ENCODE data around the gene SYNE2. TPM values are rescaled to one million over a fixed set of nuclear protein-coding genes. Genes with fewer than 3 reads are reported as not detected.

Gene SYNE2
- total RNA-seq, 1 experiment from 2014 or later = 71.1 TPM

GRCh38 chr14:64238049-64238448 lies 385.2 kb downstream of the SYNE2 start:
- CTCF ChIA-PET = interaction anchor here (0.5 to 3.1 kb wide), 3 partner anchors 55 to 66 kb away, joined by 3 to 13 read pairs (median 3); no protein-coding TSS in a partner anchor
- POLR2A ChIA-PET = no interaction called here

GRCh38 chr14:64238631-64239030 lies 385.8 kb downstream of the SYNE2 start:
- no peak for DNase-seq (ENCODE audit: low spot score)
- Mint-ChIP-seq H3K36me3 (no peaks in the 10 kb centered on the region), H3K4me1 (no peaks in the 10 kb centered on the region), H3K4me3 (no peak overlapping the region), H3K27me3 (ENCODE audit: low read depth) (no peaks in the 10 kb centered on the region), H3K27ac (no peak overlapping the region), H3K9me3 (peaks cover 7% of the 10 kb centered on the region)
- ChIA-PET POLR2A (no interaction called here), CTCF (interaction anchor here (0.6 kb wide), 1 partner anchor 47 kb away, joined by 3 read pairs; no protein-coding TSS in a partner anchor)
- no peak for ATAC-seq
- no peak for TF ChIP-seq SMAD3 (CRISPR knock-in tag; IDR thresholded peaks at IDR 0.05; ENCODE audit: borderline replicate concordance)
- TF ChIP-seq ZNF671 (CRISPR knock-in tag; IDR thresholded peaks at IDR 0.05) = no peak
- TF ChIP-seq, protein P1, sequence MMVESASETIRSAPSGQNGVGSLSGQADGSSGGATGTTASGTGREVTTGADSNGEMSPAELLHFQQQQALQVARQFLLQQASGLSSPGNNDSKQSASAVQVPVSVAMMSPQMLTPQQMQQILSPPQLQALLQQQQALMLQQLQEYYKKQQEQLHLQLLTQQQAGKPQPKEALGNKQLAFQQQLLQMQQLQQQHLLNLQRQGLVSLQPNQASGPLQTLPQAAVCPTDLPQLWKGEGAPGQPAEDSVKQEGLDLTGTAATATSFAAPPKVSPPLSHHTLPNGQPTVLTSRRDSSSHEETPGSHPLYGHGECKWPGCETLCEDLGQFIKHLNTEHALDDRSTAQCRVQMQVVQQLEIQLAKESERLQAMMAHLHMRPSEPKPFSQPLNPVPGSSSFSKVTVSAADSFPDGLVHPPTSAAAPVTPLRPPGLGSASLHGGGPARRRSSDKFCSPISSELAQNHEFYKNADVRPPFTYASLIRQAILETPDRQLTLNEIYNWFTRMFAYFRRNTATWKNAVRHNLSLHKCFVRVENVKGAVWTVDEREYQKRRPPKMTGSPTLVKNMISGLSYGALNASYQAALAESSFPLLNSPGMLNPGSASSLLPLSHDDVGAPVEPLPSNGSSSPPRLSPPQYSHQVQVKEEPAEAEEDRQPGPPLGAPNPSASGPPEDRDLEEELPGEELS (CRISPR knock-in tag; IDR thresholded peaks at IDR 0.05) = no peak
- TF ChIP-seq, protein P2, sequence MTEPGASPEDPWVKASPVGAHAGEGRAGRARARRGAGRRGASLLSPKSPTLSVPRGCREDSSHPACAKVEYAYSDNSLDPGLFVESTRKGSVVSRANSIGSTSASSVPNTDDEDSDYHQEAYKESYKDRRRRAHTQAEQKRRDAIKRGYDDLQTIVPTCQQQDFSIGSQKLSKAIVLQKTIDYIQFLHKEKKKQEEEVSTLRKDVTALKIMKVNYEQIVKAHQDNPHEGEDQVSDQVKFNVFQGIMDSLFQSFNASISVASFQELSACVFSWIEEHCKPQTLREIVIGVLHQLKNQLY (CRISPR knock-in tag; IDR thresholded peaks at IDR 0.05) = no peak
- TF ChIP-seq, protein P3, sequence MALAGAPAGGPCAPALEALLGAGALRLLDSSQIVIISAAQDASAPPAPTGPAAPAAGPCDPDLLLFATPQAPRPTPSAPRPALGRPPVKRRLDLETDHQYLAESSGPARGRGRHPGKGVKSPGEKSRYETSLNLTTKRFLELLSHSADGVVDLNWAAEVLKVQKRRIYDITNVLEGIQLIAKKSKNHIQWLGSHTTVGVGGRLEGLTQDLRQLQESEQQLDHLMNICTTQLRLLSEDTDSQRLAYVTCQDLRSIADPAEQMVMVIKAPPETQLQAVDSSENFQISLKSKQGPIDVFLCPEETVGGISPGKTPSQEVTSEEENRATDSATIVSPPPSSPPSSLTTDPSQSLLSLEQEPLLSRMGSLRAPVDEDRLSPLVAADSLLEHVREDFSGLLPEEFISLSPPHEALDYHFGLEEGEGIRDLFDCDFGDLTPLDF (CRISPR knock-in tag; IDR thresholded peaks at IDR 0.05) = no peak
- no peak for TF ChIP-seq ATF6 (CRISPR knock-in tag; IDR thresholded peaks at IDR 0.05)
- TF ChIP-seq FOXJ3 (CRISPR knock-in tag; IDR thresholded peaks at IDR 0.05; ENCODE audit: borderline replicate concordance) = no peak

More at GRCh38 chr14:64238049-64238448, 385.2 kb downstream of the SYNE2 start:
- Mint-ChIP-seq H3K4me3 (no peak overlapping the region), H3K27ac (no peak overlapping the region), H3K27me3 (ENCODE audit: low read depth) (no peaks in the 10 kb centered on the region), H3K4me1 (no peaks in the 10 kb centered on the region), H3K36me3 (no peaks in the 10 kb centered on the region), H3K9me3 (peaks cover 6% of the 10 kb centered on the region)
- ATAC-seq (peak; percentile 71), DNase-seq (ENCODE audit: low spot score) (peak; percentile 41)
- TF ChIP-seq GABPB1 (CRISPR knock-in tag; IDR thresholded peaks at IDR 0.05) = no peak
- TF ChIP-seq, protein P4, sequence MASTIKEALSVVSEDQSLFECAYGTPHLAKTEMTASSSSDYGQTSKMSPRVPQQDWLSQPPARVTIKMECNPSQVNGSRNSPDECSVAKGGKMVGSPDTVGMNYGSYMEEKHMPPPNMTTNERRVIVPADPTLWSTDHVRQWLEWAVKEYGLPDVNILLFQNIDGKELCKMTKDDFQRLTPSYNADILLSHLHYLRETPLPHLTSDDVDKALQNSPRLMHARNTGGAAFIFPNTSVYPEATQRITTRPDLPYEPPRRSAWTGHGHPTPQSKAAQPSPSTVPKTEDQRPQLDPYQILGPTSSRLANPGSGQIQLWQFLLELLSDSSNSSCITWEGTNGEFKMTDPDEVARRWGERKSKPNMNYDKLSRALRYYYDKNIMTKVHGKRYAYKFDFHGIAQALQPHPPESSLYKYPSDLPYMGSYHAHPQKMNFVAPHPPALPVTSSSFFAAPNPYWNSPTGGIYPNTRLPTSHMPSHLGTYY (CRISPR knock-in tag; IDR thresholded peaks at IDR 0.05) = no peak
- TF ChIP-seq, protein P5, sequence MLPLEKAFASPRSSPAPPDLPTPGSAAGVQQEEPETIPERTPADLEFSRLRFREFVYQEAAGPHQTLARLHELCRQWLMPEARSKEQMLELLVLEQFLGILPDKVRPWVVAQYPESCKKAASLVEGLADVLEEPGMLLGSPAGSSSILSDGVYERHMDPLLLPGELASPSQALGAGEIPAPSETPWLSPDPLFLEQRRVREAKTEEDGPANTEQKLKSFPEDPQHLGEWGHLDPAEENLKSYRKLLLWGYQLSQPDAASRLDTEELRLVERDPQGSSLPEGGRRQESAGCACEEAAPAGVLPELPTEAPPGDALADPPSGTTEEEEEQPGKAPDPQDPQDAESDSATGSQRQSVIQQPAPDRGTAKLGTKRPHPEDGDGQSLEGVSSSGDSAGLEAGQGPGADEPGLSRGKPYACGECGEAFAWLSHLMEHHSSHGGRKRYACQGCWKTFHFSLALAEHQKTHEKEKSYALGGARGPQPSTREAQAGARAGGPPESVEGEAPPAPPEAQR (CRISPR knock-in tag; IDR thresholded peaks at IDR 0.05) = no peak
- no peak for TF ChIP-seq ATF1 (CRISPR knock-in tag; IDR thresholded peaks at IDR 0.05)
- no peak for TF ChIP-seq GRHL2 (CRISPR knock-in tag; IDR thresholded peaks at IDR 0.05; ENCODE audit: insufficient replicate concordance, severe bottlenecking)
- TF ChIP-seq EMX1 (CRISPR knock-in tag; IDR thresholded peaks at IDR 0.05) = no peak

DNA sequence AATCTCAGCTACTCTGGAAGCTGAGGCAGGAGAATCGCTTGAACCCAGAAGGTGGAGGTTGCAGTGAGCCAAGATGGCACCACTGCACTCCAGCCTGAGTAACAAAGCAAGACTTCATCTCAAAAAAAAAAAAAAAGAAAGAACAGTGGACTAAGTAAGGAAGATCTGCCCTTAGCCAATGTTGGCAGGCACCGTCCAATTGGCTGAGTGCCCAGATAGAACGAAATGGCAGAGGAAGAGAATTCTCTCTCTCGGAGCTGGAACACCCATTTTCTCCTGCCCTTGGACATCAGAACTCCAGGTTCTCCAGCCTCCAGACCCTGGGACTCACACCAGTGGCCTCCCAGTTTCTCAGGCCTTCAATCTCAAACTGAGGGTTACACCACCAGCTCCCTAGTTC lies 391.5 kb downstream of the SYNE2 start:
- DNase-seq (ENCODE audit: low spot score) (no peak), ATAC-seq (no peak)
- Mint-ChIP-seq H3K9me3 (peaks cover 10% of the 10 kb centered on the region), H3K27ac (no peak overlapping the region), H3K36me3 (no peaks in the 10 kb centered on the region), H3K27me3 (ENCODE audit: low read depth) (no peaks in the 10 kb centered on the region), H3K4me1 (no peaks in the 10 kb centered on the region), H3K4me3 (no peak overlapping the region)
- POLR2A ChIA-PET = interaction anchor here (0.7 kb wide), 2 partner anchors 39 to 596 kb away, joined by 3 to 4 read pairs; no protein-coding TSS in a partner anchor
- CTCF ChIA-PET = no interaction called here
- TF ChIP-seq, protein P2 (CRISPR knock-in tag; IDR thresholded peaks at IDR 0.05) = no peak
- no peak for TF ChIP-seq NFE2L1 (CRISPR knock-in tag; IDR thresholded peaks at IDR 0.05)
- TF ChIP-seq ZBTB43 (CRISPR knock-in tag; IDR thresholded peaks at IDR 0.05) = no peak
- TF ChIP-seq, protein P6, sequence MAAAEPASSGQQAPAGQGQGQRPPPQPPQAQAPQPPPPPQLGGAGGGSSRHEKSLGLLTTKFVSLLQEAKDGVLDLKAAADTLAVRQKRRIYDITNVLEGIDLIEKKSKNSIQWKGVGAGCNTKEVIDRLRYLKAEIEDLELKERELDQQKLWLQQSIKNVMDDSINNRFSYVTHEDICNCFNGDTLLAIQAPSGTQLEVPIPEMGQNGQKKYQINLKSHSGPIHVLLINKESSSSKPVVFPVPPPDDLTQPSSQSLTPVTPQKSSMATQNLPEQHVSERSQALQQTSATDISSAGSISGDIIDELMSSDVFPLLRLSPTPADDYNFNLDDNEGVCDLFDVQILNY (CRISPR knock-in tag; IDR thresholded peaks at IDR 0.05) = no peak
- TF ChIP-seq, protein P1 (CRISPR knock-in tag; IDR thresholded peaks at IDR 0.05) = no peak
